Transverse colon (tissue), 4 donors: ENCODE results near the gene GRM4. TPM values are rescaled to one million over a fixed set of nuclear protein-coding genes. Genes with fewer than 3 reads are reported as not detected.

ENCODE experiments used
- DNase-seq: peaks from one replicate; pipeline ENCODE4 v3.0.0-alpha.2; 2019
- H3K27ac ChIP-seq, 4 donors: fragments of 200-600 bp; sonication (generic); 2 replicates each; pipeline ENCODE4 v1.5.1; 2016 to 2018; ENCODE audit warnings: inconsistent platforms in 4 of 4
- H3K27me3 ChIP-seq: fragments of 200-600 bp; sonication (generic); 2 replicates; pipeline ENCODE4 v1.5.1; 2017; ENCODE audit warnings: inconsistent platforms
- H3K36me3 ChIP-seq, 4 donors: fragments of 200-600 bp; sonication (generic); 2 replicates each; pipeline ENCODE4 v1.5.1; 2017 to 2019; ENCODE audit warnings: inconsistent platforms in 4 of 4
- H3K4me1 ChIP-seq, 4 donors: fragments of 200-600 bp; sonication (generic); 2 replicates each; pipeline ENCODE4 v1.5.1; 2017 to 2020; ENCODE audit warnings: inconsistent platforms in 4 of 4
- H3K4me3 ChIP-seq, 4 donors: fragments of 200-600 bp; sonication (generic); 1 replicate in 1 of 4; 2 replicates in 3 of 4; pipeline versions ENCODE4 v1.5.1 to v1.6.1; 2017 to 2019; ENCODE audit warnings: inconsistent platforms in 4 of 4
- H3K9me3 ChIP-seq, 2 donors: fragments of 200-600 bp; sonication (generic); 2 replicates each; pipeline ENCODE4 v1.5.1; 2017 to 2019; ENCODE audit warnings: inconsistent platforms in 2 of 2
- CTCF ChIP-seq, 5 experiments: fragments of 200-600 bp in 3 of 5; fragments of 450-650 bp in 2 of 5; sonication (generic) in 3 of 5; IDR thresholded peaks; 1 replicate in 2 of 5; 2 replicates in 3 of 5; pipeline ENCODE4 v1.5.1; 2016 to 2017; ENCODE audit warnings: antibody characterized with exemption in 5 of 5, inconsistent platforms in 3 of 5, mild to moderate bottlenecking in 2 of 5, moderate library complexity in 1 of 5
- EP300 ChIP-seq: sonication (generic); formaldehyde crosslinking; IDR thresholded peaks from one replicate; pipeline ENCODE4 v1.6.1; 2017; ENCODE audit warnings: antibody characterized with exemption, low read depth
- POLR2A ChIP-seq: fragments of 450-650 bp; IDR thresholded peaks from one replicate; pipeline ENCODE4 v1.6.1; 2016; ENCODE audit warnings: antibody characterized with exemption, mild to moderate bottlenecking, moderate library complexity
- POLR2AphosphoS5 ChIP-seq, 3 donors: sonication (generic); formaldehyde crosslinking; IDR thresholded peaks; one replicate each; pipeline ENCODE4 v1.6.1; 2016; ENCODE audit warnings: antibody characterized with exemption in 3 of 3
- WGBS, 2 donors: methylation state at CpG; one replicate each; pipeline ENCODE4 v1.1.5; 2018; ENCODE audit warnings: low coverage in 1 of 2; 5-methylcytosine and 5-hydroxymethylcytosine counted together
- in situ Hi-C, 4 donors: fragments of 200-750 bp; cut with MboI; loops; one replicate each; pipeline versions ENCODE4 v1.15.0 to v1.15.1; 2017; ENCODE audit warnings: low sequenced_read_pairs in 3 of 4, low pct_ligation_motif_present in 1 of 4, low pct_unique_long_range_greater_than_20kb in 1 of 4
- intact Hi-C: fragments of 100-400 bp; cut with DNase I; formaldehyde crosslinking; loops from one replicate; pipeline ENCODE4 v1.15.1; 2023; ENCODE audit warnings: low total_unique reads
- total RNA-seq, 4 donors: library from RNA; depleted of rRNA; stranded (reverse); fragments of >200 nt; gene quantifications; one replicate each; pipeline ENCODE4 v1.1.0, GENCODE V29; 2016

The GRM4 gene
- total RNA-seq, 4 donors from 2014 or later, result not detected

GRCh38 chr6:33979750-33980149, 166.1 kb downstream of the GRM4 start:
- TF ChIP-seq POLR2AphosphoS5 (IDR thresholded peaks at IDR 0.05), result no peak
- TF ChIP-seq CTCF (IDR thresholded peaks at IDR 0.05), result no peak
- no peak for TF ChIP-seq POLR2A
- TF ChIP-seq EP300, result no peak
- DNase-seq, result no peak
- in situ Hi-C loops (no loop called here), intact Hi-C loops (no loop called here)
- H3K27ac ChIP-seq, result no peak overlapping the region
- WGBS, 2 donors, result 59% methylated on average over 4 of the region's 4 CpGs; no CpG with 5 or more reads in 1 of the 2 donors
- no peaks in the 10 kb centered on the region for H3K9me3 ChIP-seq
- no peak overlapping the region for H3K4me3 ChIP-seq
- H3K4me1 ChIP-seq, result peaks cover 0 to 34% (median 13%) of the 10 kb centered on the region in 4 donors
- no peaks in the 10 kb centered on the region for H3K36me3 ChIP-seq
- H3K27me3 ChIP-seq, result peaks cover 20% of the 10 kb centered on the region

GRCh38 chr6:33978412-33979150, 167.3 kb downstream of the GRM4 start:
- TF ChIP-seq POLR2A, result no peak

GRCh38 chr6:33977606-33978411, 168.1 kb downstream of the GRM4 start:
- DNase-seq, result no peak
- intact Hi-C loops (no loop called here), in situ Hi-C loops (no loop called here)
- Histone ChIP-seq H3K27ac (no peak overlapping the region), H3K4me1 (peaks cover 0 to 34% (median 11%) of the 10 kb centered on the region in 4 donors), H3K4me3 (no peak overlapping the region), H3K27me3 (peaks cover 26% of the 10 kb centered on the region), H3K36me3 (no peaks in the 10 kb centered on the region), H3K9me3 (no peaks in the 10 kb centered on the region)
- 65% methylated on average over 15 of the region's 15 CpGs; no CpG with 5 or more reads in 1 of the 2 donors for WGBS, 2 donors
- TF ChIP-seq EP300 (no peak), CTCF (IDR thresholded peaks at IDR 0.05) (no peak), POLR2AphosphoS5 (IDR thresholded peaks at IDR 0.05) (no peak), POLR2A (no peak)

More at GRCh38 chr6:33978412-33979150, 167.3 kb downstream of the GRM4 start:
- in situ Hi-C loops, result no loop called here
- no peaks in the 10 kb centered on the region for H3K36me3 ChIP-seq
- peaks cover 0 to 34% (median 14%) of the 10 kb centered on the region in 4 donors for H3K4me1 ChIP-seq
- no peak for DNase-seq
- WGBS, 2 donors, result 38 to 88% methylated on average over 8 to 16 of the region's 16 CpGs
- intact Hi-C loops, result no loop called here
- H3K27me3 ChIP-seq, result peaks cover 20% of the 10 kb centered on the region
- no peaks in the 10 kb centered on the region for H3K9me3 ChIP-seq
- H3K27ac ChIP-seq, result no peak overlapping the region
- H3K4me3 ChIP-seq, result no peak overlapping the region

GRCh38 chr6:33976437-33977360, 169.2 kb downstream of the GRM4 start:
- Histone ChIP-seq H3K36me3 (no peaks in the 10 kb centered on the region), H3K4me3 (no peak overlapping the region), H3K27me3 (peaks cover 27% of the 10 kb centered on the region), H3K27ac (no peak overlapping the region), H3K4me1 (peaks cover 0 to 28% (median 9%) of the 10 kb centered on the region in 4 donors), H3K9me3 (peaks cover 0 to 8% of the 10 kb centered on the region in 2 donors)
- 80 to 85% methylated on average over 5 to 9 of the region's 9 CpGs for WGBS, 2 donors
- TF ChIP-seq POLR2AphosphoS5 (IDR thresholded peaks at IDR 0.05), result no peak
- TF ChIP-seq EP300, result no peak
- DNase-seq, result no peak
- intact Hi-C loops (no loop called here), in situ Hi-C loops (no loop called here)
